Fibroblast of villous mesenchyme (primary cell): Measurements from ENCODE around the gene CFAP57. TPM values are rescaled to one million over a fixed set of nuclear protein-coding genes. Genes with fewer than 3 reads are reported as not detected.

Experiments used
- DNase-seq: peaks from one replicate; pipeline ENCODE4 v3.0.0-alpha.2; 2010; ENCODE audit warnings: low read depth
- H3K4me3 ChIP-seq: 2 replicates; pipeline ENCODE4 v1.5.1; 2011; ENCODE audit warnings: low read depth, mild to moderate bottlenecking, low read length
- total RNA-seq: library from RNA; depleted of rRNA; stranded (reverse); fragments of >200 nt; gene quantifications from 2 replicates; pipeline ENCODE4 v1.2.3, GENCODE V29; 2012
- TF ChIP-seq, protein P1 (sequence below): IDR thresholded peaks from 2 replicates; pipeline ENCODE4 v1.5.1; 2012; ENCODE audit warnings: low read depth, mild to moderate bottlenecking, low read length; ENCODE audit not compliant: insufficient read depth

CFAP57 gene
- total RNA-seq, 1 donor = under 0.01 TPM

- TF ChIP-seq, protein P1, sequence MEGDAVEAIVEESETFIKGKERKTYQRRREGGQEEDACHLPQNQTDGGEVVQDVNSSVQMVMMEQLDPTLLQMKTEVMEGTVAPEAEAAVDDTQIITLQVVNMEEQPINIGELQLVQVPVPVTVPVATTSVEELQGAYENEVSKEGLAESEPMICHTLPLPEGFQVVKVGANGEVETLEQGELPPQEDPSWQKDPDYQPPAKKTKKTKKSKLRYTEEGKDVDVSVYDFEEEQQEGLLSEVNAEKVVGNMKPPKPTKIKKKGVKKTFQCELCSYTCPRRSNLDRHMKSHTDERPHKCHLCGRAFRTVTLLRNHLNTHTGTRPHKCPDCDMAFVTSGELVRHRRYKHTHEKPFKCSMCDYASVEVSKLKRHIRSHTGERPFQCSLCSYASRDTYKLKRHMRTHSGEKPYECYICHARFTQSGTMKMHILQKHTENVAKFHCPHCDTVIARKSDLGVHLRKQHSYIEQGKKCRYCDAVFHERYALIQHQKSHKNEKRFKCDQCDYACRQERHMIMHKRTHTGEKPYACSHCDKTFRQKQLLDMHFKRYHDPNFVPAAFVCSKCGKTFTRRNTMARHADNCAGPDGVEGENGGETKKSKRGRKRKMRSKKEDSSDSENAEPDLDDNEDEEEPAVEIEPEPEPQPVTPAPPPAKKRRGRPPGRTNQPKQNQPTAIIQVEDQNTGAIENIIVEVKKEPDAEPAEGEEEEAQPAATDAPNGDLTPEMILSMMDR = no peak
- no peak overlapping the region for H3K4me3 ChIP-seq
- no peak for DNase-seq
Measured at GRCh38 chr1:43279666-43280065, 107.5 kb downstream of the CFAP57 start.

DNA sequence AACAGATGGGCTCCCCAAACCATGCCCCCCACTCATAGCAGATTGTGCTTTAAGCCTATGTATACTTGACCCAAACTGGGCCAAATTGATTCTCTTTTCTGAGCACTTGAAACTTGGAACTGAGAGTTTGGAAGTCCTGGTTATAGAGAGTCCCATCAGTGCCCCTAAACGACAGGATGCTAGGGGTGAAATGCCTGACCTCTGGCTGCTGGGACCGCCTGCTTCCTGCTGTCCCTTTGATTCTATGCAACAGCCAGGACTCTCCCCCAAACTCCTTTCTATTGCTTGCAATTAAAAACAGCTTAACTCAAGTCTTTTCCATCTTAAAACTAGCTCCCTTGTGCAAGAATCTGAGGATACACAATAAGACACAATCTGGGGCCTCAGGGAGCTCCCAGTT is 108.6 kb downstream of the CFAP57 start:
- no peak overlapping the region for H3K4me3 ChIP-seq
- DNase-seq = no peak
- TF ChIP-seq, protein P1 = no peak

- no peak for DNase-seq
- TF ChIP-seq, protein P1 = no peak
- H3K4me3 ChIP-seq = no peak overlapping the region
Measured at GRCh38 chr1:43282220-43283195, 110.4 kb downstream of the CFAP57 start.

- H3K4me3 ChIP-seq = no peak overlapping the region
- DNase-seq = no peak
- TF ChIP-seq, protein P1 = no peak
Measured at GRCh38 chr1:43284065-43284464, 111.9 kb downstream of the CFAP57 start.

DNA sequence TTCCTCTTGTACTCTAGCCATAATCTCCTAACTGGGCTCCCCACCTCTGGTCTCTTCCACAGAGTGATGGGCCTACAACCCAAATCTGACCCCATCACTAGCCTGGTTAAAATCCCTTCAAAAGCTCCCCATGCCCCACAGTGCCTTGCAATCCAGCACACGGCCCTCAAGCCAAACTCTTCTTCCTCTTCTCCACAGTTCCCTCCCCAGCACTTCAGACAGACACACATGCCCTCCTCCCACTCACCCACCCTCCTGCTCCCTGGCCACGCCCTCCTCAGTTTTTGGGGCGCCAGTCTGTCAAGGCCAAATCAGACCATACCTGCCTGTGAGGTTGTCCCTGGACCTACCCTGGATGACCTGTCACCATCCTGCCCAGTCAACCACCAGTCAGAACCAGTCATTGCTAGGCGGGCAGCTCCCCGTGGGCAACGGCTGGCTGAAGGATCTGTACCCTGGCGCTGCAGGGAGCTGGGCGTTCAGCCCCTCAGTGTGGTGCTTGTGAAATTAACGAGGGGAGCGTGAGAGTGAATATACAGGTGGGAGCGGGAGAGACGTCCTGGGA is 112.5 kb downstream of the CFAP57 start:
- no peak for DNase-seq
- TF ChIP-seq, protein P1 = no peak
- H3K4me3 ChIP-seq = no peak overlapping the region

DNA sequence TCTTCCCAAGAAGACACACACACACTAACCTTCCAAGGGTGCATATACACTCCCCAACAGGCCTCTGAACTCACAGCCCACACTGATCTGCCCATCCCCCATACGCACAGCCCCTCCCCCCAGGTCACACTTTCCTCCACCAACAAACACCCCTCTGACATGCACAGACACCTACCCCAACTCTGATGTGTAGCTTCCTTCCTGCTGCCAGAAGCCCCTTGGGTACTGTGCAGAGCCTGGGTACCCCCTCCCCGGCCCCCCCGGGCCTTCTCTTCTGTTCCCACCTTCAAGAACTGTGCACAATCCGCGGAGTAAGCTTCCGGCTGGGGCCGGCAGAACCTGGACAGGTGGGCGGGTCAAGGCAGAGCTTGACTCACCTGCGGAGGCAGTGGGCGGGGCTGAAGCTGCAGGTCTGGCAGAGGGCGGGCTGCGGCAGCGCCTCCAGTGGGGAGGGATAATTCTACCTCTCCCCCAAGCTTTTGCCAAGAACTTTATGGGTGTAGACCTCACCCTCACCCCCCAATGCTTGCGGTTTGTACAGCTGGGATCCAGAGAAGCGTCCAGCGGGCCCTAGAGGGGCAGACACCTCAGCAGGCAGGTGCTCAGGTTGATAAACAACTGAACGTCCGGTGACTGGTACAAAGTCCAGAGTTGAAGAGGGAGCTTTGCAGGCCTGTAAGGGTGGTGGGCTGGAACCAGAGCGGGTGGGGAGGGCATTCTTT is 113.3 kb downstream of the CFAP57 start, which contains the start of gene C1orf210:
TSS of gene C1orf210 (minus strand) at position 313 of the 722 bp plus-strand sequence. CDS start 2,311 bp downstream, outside the sequence.
- TF ChIP-seq, protein P1 = no peak
- DNase-seq = no peak
- no peak within 1 kb of the TSS for H3K4me3 ChIP-seq
